CD14-positive monocyte (primary cell): ENCODE results near the gene FBXO10. TPM values are rescaled to one million over a fixed set of nuclear protein-coding genes. Genes with fewer than 3 reads are reported as not detected.
A peak's percentile ranks its signal among the peaks of the same experiment; 100 is the strongest.

Experiments used
- DNase-seq, 3 donors: peaks; one replicate each; pipeline ENCODE4 v3.0.0-alpha.2; 2011 to 2022
- H2AFZ ChIP-seq: 2 replicates; pipeline ENCODE4 v1.6.0; 2012; ENCODE audit warnings: mild to moderate bottlenecking, low read depth, low read length, inconsistent platforms; ENCODE audit not compliant: insufficient read depth, poor library complexity, severe bottlenecking
- H3K27ac ChIP-seq, 2 donors: 1 replicate in 1 of 2; 2 replicates in 1 of 2; pipeline ENCODE4 v1.5.1; 2012 to 2013; ENCODE audit warnings: low read length in 2 of 2, control low read depth in 1 of 2, inconsistent platforms in 1 of 2, low read depth in 1 of 2, mild to moderate bottlenecking in 1 of 2
- H3K27me3 ChIP-seq, 2 donors: one replicate each; pipeline versions ENCODE4 v1.6.0 to v1.6.1; 2011 to 2013; ENCODE audit warnings: low read length in 2 of 2; ENCODE audit not compliant: control insufficient read depth in 2 of 2, insufficient read depth in 2 of 2
- H3K36me3 ChIP-seq, 2 donors: replicated peaks in 1 of 2; 1 replicate in 1 of 2; 2 replicates in 1 of 2; pipeline versions ENCODE4 v1.5.1 to v1.6.1; 2012 to 2013; ENCODE audit warnings: low read length in 2 of 2, control low read depth in 1 of 2, inconsistent platforms in 1 of 2, mild to moderate bottlenecking in 1 of 2; ENCODE audit not compliant: insufficient read depth in 2 of 2, control insufficient read depth in 1 of 2
- H3K4me1 ChIP-seq, 2 donors: 1 replicate in 1 of 2; 2 replicates in 1 of 2; pipeline versions ENCODE4 v1.5.1 to v1.6.1; 2012 to 2013; ENCODE audit warnings: low read length in 2 of 2, control low read depth in 1 of 2, inconsistent platforms in 1 of 2, mild to moderate bottlenecking in 1 of 2, moderate library complexity in 1 of 2; ENCODE audit not compliant: insufficient read depth in 2 of 2, control insufficient read depth in 1 of 2
- H3K4me2 ChIP-seq: replicated peaks from 2 replicates; pipeline ENCODE3; 2012; ENCODE audit warnings: low read length, moderate library complexity, mild to moderate bottlenecking; ENCODE audit not compliant: poor library complexity, severe bottlenecking; ENCODE audit errors: extremely low read depth
- H3K4me3 ChIP-seq, 3 experiments: fragments of 200-600 bp in 1 of 3; sonication (generic) in 1 of 3; replicated peaks in 1 of 3; 1 replicate in 2 of 3; 2 replicates in 1 of 3; pipeline ENCODE4 v1.5.1; 2011 to 2013; ENCODE audit warnings: low read length in 3 of 3, mild to moderate bottlenecking in 3 of 3, control low read depth in 2 of 3, low read depth in 2 of 3, inconsistent platforms in 1 of 3, moderate library complexity in 1 of 3
- H3K79me2 ChIP-seq: 2 replicates; pipeline ENCODE4 v1.6.0; 2012; ENCODE audit warnings: mild to moderate bottlenecking, control low read depth, inconsistent platforms, low read length, moderate library complexity; ENCODE audit not compliant: insufficient read depth
- H3K9ac ChIP-seq: 2 replicates; pipeline ENCODE4 v1.6.0; 2017; ENCODE audit warnings: low read length, mild to moderate bottlenecking; ENCODE audit not compliant: insufficient read depth, poor library complexity, severe bottlenecking
- H3K9me3 ChIP-seq, 2 donors: replicated peaks in 1 of 2; 1 replicate in 1 of 2; 2 replicates in 1 of 2; pipeline versions ENCODE4 v1.5.1 to v1.6.1; 2012 to 2013; ENCODE audit warnings: low read length in 2 of 2, control low read depth in 1 of 2; ENCODE audit not compliant: control insufficient read depth in 1 of 2, insufficient read depth in 1 of 2
- H4K20me1 ChIP-seq: 2 replicates; pipeline ENCODE4 v1.6.0; 2012; ENCODE audit warnings: mild to moderate bottlenecking, low read length, control low read depth, moderate library complexity; ENCODE audit not compliant: insufficient read depth
- H3K27ac Mint-ChIP-seq, 7 donors: one replicate each; pipeline ENCODE4 v1.8.0; 2020; ENCODE audit warnings: mild to moderate bottlenecking in 7 of 7, mixed read lengths in 7 of 7, moderate library complexity in 6 of 7, inconsistent platforms in 2 of 7
- H3K27me3 Mint-ChIP-seq, 3 donors: one replicate each; pipeline ENCODE4 v1.8.0; 2021 to 2022; ENCODE audit warnings: low read depth in 3 of 3, mild to moderate bottlenecking in 3 of 3, mixed read lengths in 3 of 3, moderate library complexity in 3 of 3, inconsistent platforms in 1 of 3
- H3K36me3 Mint-ChIP-seq, 2 donors: one replicate each; pipeline ENCODE4 v1.8.0; 2020; ENCODE audit warnings: mixed read lengths in 2 of 2, inconsistent platforms in 1 of 2, mild to moderate bottlenecking in 1 of 2
- H3K4me1 Mint-ChIP-seq: one replicate; pipeline ENCODE4 v1.8.0; 2020; ENCODE audit warnings: mild to moderate bottlenecking, mixed read lengths
- H3K4me3 Mint-ChIP-seq, 2 donors: one replicate each; pipeline ENCODE4 v1.8.0; 2020; ENCODE audit warnings: mild to moderate bottlenecking in 2 of 2, mixed read lengths in 2 of 2, moderate library complexity in 1 of 2
- H3K9me3 Mint-ChIP-seq, 7 donors: one replicate each; pipeline ENCODE4 v1.8.0; 2020 to 2022; ENCODE audit warnings: mixed read lengths in 7 of 7, mild to moderate bottlenecking in 6 of 7, moderate library complexity in 6 of 7, inconsistent platforms in 2 of 7
- whole genome bisulfite sequencing: methylation state at CpG from one replicate; pipeline ENCODE4 v1.1.5; 2013; ENCODE audit warnings: missing lambda C conversion rate; ENCODE audit not compliant: insufficient coverage; 5-methylcytosine and 5-hydroxymethylcytosine counted together
- intact Hi-C, 2 donors: fragments of 100-400 bp; cut with micrococcal nuclease; formaldehyde crosslinking; loops; one replicate each; pipeline versions ENCODE4 v1.15.0 to v1.15.1; 2023
- polyA plus RNA-seq, 3 donors: library from polyadenylated mRNA; depleted of rRNA in 1 of 3; unstranded in 2 of 3; stranded (reverse) in 1 of 3; fragments of 300-500 nt in 2 of 3; fragments of >200 nt in 1 of 3; fragmentation: Illumina TruSeq in 2 of 3; gene quantifications; 1 replicate in 2 of 3; 2 replicates in 1 of 3; pipeline ENCODE4 v1.2.3, GENCODE V29; 2012 to 2021
- TF ChIP-seq, protein P1 (sequence below): fragments of 200-600 bp; IDR thresholded peaks from one replicate; pipeline ENCODE4 v1.8.0; 2022; ENCODE audit warnings: antibody characterized with exemption, mild to moderate bottlenecking

FBXO10 gene
- polyA plus RNA-seq, 3 donors = 0.08 to 1.5 TPM; not detected in 1

DNA sequence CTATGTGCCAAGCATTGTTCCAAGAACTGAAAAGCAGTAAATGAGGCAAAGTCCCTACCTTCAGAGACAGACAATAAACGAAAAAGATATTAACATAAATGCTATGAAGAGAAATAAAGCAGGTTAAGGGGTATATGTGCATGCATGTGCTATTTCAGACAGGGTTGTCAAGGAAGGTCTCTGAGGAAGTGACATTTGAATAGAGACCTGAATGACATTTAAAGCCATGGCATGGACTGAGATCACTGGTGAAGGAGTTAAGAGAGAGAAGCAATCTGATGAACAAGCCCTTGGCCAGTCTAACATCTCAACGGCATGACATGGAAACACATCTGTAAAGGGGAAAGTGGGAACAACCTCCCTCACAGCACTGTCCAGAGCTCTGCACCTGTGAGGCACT lies 14.5 kb downstream of the FBXO10 start:
- WGBS = no CpG with 5 or more reads among the region's 2 CpGs
- Histone ChIP-seq H3K4me2 (no peak overlapping the region), H3K9ac (no peak overlapping the region), H3K27ac (no peak overlapping the region), H3K79me2 (no peaks in the 10 kb centered on the region), H3K4me1 (no peaks in the 10 kb centered on the region), H3K9me3 (peaks cover 9 to 13% of the 10 kb centered on the region in 2 donors), H3K36me3 (no peaks in the 10 kb centered on the region), H4K20me1 (no peaks in the 10 kb centered on the region), H3K4me3 (no peak overlapping the region), H3K27me3 (no peaks in the 10 kb centered on the region), H2AFZ (no peak overlapping the region)
- H3K9me3 Mint-ChIP-seq = peaks cover 5 to 16% (median 14%) of the 10 kb centered on the region in 7 donors
- H3K27me3 Mint-ChIP-seq = peaks cover 0 to 3% (median 0%) of the 10 kb centered on the region in 3 donors
- no peak overlapping the region for H3K4me3 Mint-ChIP-seq
- no peak for DNase-seq
- peaks cover 0 to 4% of the 10 kb centered on the region in 2 donors for H3K36me3 Mint-ChIP-seq
- H3K27ac Mint-ChIP-seq = no peak overlapping the region
- H3K4me1 Mint-ChIP-seq = no peaks in the 10 kb centered on the region
- intact Hi-C loops = no loop called here
- TF ChIP-seq, protein P1, sequence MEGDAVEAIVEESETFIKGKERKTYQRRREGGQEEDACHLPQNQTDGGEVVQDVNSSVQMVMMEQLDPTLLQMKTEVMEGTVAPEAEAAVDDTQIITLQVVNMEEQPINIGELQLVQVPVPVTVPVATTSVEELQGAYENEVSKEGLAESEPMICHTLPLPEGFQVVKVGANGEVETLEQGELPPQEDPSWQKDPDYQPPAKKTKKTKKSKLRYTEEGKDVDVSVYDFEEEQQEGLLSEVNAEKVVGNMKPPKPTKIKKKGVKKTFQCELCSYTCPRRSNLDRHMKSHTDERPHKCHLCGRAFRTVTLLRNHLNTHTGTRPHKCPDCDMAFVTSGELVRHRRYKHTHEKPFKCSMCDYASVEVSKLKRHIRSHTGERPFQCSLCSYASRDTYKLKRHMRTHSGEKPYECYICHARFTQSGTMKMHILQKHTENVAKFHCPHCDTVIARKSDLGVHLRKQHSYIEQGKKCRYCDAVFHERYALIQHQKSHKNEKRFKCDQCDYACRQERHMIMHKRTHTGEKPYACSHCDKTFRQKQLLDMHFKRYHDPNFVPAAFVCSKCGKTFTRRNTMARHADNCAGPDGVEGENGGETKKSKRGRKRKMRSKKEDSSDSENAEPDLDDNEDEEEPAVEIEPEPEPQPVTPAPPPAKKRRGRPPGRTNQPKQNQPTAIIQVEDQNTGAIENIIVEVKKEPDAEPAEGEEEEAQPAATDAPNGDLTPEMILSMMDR = no peak

DNA sequence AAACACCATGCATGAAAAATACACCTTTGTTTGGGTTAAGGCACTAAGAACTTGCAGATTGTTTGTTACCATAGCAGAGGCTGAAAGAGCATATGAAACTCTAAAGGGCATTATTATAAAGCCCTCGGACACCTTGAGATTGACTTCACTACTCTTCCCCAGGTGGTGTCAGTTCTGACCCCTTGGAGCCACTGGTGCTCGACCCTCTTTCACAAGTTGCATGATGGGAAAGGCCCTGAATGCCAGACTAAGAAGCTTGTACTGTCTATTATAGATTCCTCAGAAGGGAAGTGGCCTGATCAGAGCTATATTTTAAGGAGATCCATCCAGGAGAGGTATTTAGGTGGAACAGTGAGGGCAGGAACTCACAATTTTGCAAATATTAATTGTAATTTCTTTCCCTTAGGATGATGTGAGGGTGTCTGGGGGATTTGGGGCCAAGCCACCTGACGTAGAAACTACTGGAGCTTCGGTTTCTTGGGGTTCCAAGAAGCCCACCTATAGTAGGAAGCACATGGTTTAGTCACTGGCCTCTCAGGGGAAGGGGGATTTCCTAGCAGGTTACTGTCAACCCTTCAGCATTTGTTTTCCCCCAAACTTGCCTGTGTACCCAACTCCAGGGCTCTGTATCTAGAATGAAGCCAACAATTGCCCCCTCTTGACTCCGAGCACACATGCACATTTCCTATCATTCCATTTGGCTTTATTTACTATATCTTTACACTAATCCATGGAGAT lies 16.2 kb downstream of the FBXO10 start:
- no peaks in the 10 kb centered on the region for H3K4me1 Mint-ChIP-seq
- H3K9me3 Mint-ChIP-seq = peaks cover 5 to 14% (median 11%) of the 10 kb centered on the region in 7 donors
- intact Hi-C loops = no loop called here
- Histone ChIP-seq H4K20me1 (no peaks in the 10 kb centered on the region), H3K27ac (no peak overlapping the region), H3K4me1 (no peaks in the 10 kb centered on the region), H3K36me3 (no peaks in the 10 kb centered on the region), H3K27me3 (no peaks in the 10 kb centered on the region), H2AFZ (no peak overlapping the region), H3K9ac (no peak overlapping the region), H3K79me2 (no peaks in the 10 kb centered on the region), H3K4me3 (no peak overlapping the region), H3K9me3 (peaks cover 9 to 13% of the 10 kb centered on the region in 2 donors), H3K4me2 (no peak overlapping the region)
- no peak for DNase-seq
- 100% methylated on average over 1 of the region's 5 CpGs for WGBS
- peaks cover 0 to 3% (median 0%) of the 10 kb centered on the region in 3 donors for H3K27me3 Mint-ChIP-seq
- TF ChIP-seq, protein P1 = no peak
- H3K36me3 Mint-ChIP-seq = peaks cover 0 to 4% of the 10 kb centered on the region in 2 donors
- H3K4me3 Mint-ChIP-seq = no peak overlapping the region
- peak overlapping the region in 1 of 7 donors; percentile 55 for H3K27ac Mint-ChIP-seq
